ENCODE results near the gene LRRC28. TPM values are rescaled to one million over a fixed set of nuclear protein-coding genes. Genes with fewer than 3 reads are reported as not detected.

Gene LRRC28
- total RNA-seq, 2 experiments from 2014 or later: 14.0 to 16.1 TPM

DNA sequence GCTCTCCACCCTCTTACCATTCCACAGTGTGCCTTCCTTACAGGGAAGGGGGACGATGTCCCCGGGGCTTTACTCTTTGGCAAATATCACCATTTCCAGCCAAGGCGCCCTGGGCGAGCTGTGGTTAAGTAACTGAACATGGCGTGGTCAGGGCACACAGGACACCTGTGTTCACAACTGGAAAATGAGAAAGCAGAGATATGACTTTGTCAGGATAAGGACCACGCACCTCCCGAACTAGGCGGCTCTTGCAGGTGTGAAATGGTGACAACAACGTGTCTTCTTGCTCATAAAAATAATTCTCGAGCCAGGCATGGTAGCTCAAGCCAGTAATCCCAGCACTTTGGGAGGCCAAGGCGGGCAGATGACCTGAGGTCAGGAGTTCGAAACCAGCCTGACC is 154.8 kb downstream of the LRRC28 start:
- intact Hi-C loops (cut with micrococcal nuclease): no loop called here
- H3K9me3 Mint-ChIP-seq: no peaks in the 10 kb centered on the region
- TF ChIP-seq, protein P1, sequence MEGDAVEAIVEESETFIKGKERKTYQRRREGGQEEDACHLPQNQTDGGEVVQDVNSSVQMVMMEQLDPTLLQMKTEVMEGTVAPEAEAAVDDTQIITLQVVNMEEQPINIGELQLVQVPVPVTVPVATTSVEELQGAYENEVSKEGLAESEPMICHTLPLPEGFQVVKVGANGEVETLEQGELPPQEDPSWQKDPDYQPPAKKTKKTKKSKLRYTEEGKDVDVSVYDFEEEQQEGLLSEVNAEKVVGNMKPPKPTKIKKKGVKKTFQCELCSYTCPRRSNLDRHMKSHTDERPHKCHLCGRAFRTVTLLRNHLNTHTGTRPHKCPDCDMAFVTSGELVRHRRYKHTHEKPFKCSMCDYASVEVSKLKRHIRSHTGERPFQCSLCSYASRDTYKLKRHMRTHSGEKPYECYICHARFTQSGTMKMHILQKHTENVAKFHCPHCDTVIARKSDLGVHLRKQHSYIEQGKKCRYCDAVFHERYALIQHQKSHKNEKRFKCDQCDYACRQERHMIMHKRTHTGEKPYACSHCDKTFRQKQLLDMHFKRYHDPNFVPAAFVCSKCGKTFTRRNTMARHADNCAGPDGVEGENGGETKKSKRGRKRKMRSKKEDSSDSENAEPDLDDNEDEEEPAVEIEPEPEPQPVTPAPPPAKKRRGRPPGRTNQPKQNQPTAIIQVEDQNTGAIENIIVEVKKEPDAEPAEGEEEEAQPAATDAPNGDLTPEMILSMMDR (IDR thresholded peaks at IDR 0.05): no peak
- CTCF ChIA-PET: interaction anchor here (2.3 kb wide), 1 partner anchor 134 kb away, joined by 10 read pairs; no protein-coding TSS in a partner anchor
- peaks cover 4% of the 10 kb centered on the region for H3K4me1 Mint-ChIP-seq (ENCODE audit: low read depth)
- no peaks in the 10 kb centered on the region for H3K36me3 Mint-ChIP-seq (ENCODE audit: low read depth)
- no peak for ATAC-seq
- POLR2A ChIA-PET: no interaction called here
- H3K27ac Mint-ChIP-seq: no peak overlapping the region
- H3K27me3 Mint-ChIP-seq: no peaks in the 10 kb centered on the region
- no peak for DNase-seq
- no peak overlapping the region for H3K4me3 Mint-ChIP-seq

DNA sequence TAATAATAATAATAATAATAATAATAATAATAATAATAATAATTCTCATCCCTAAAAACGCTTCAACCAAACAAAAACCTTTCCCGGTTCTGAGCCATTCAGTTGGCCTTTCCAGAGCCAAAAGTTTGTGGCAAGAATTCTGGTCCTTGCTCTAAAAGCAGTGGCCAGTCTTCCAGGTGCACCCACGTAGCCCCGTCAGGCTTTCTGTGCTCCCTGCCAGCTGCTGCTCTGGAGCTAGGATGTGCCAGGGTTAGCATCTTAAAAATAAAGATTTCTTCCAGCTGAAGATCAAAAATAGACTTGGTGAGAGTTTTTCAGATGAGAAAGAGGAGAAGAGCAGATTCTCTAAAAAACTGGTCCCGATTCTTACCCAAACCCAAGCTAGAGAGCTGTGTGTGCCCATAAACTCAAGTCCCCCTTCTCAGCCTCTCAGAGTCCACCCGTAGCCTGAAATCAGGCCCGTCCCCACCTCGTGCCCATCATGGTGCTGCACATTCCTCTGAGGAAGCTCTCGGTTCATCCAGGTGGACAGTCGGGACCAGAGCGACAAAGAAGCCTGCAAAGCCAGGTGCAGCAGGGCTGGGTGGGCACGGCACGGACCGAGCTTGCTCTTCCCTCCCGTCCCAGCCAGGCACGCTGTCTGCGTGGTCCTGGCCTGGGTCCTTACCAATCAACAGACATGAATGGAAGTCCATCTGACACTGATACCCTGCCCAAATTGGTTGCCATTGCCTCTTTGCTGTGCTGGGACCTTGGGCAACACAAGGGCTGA is 155.6 kb downstream of the LRRC28 start:
- POLR2A ChIA-PET: interaction anchor here (0.6 kb wide), 1 partner anchor 290 kb away, joined by 3 read pairs; no protein-coding TSS in a partner anchor
- DNase-seq: no peak

DNA sequence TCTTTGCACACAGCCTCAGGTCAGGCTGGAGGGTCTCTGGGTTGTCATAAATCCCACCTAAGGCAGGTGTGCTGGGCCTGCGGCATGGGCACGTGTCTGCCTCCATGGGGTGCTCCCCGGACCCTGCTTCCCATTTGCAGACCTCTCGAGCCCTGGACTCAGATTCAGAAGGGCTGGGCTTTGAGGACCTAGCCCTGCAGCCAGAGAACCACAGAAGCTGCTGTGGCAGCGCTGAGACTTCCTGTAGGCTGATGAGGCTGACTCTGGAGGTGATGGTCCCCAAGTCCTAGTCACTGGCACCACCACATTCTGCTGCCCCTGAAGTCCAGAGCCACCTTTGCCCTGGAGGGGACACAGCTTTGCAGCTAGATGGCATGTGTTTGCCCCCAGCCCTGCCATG is 156.4 kb downstream of the LRRC28 start:
- Mint-ChIP-seq H3K4me3 (no peak overlapping the region), H3K9me3 (no peaks in the 10 kb centered on the region), H3K4me1 (ENCODE audit: low read depth) (peaks cover 4% of the 10 kb centered on the region), H3K27me3 (no peaks in the 10 kb centered on the region), H3K27ac (no peak overlapping the region), H3K36me3 (ENCODE audit: low read depth) (no peaks in the 10 kb centered on the region)
- TF ChIP-seq, protein P1 (IDR thresholded peaks at IDR 0.05): no peak
- intact Hi-C loops (cut with micrococcal nuclease): no loop called here
- DNase-seq: no peak
- CTCF ChIA-PET: interaction anchor here (1.5 to 4.1 kb wide), 3 partner anchors 22 to 297 kb away, joined by 3 to 24 read pairs (median 10); no protein-coding TSS in a partner anchor
- POLR2A ChIA-PET: interaction anchor here (0.6 to 1.4 kb wide), 2 partner anchors 289 to 297 kb away, joined by 3 read pairs; no protein-coding TSS in a partner anchor
- ATAC-seq: no peak

More for the DNA sequence above, 155.6 kb downstream of the LRRC28 start:
- Mint-ChIP-seq H3K9me3 (no peaks in the 10 kb centered on the region), H3K4me1 (ENCODE audit: low read depth) (peaks cover 4% of the 10 kb centered on the region), H3K36me3 (ENCODE audit: low read depth) (no peaks in the 10 kb centered on the region), H3K4me3 (no peak overlapping the region), H3K27me3 (no peaks in the 10 kb centered on the region), H3K27ac (no peak overlapping the region)
- CTCF ChIA-PET: interaction anchor here (1.5 to 2.3 kb wide), 2 partner anchors 22 to 135 kb away, joined by 3 to 10 read pairs; no protein-coding TSS in a partner anchor
- no peak for ATAC-seq
- intact Hi-C loops (cut with micrococcal nuclease): no loop called here
- TF ChIP-seq, protein P1 (IDR thresholded peaks at IDR 0.05): no peak

DNA sequence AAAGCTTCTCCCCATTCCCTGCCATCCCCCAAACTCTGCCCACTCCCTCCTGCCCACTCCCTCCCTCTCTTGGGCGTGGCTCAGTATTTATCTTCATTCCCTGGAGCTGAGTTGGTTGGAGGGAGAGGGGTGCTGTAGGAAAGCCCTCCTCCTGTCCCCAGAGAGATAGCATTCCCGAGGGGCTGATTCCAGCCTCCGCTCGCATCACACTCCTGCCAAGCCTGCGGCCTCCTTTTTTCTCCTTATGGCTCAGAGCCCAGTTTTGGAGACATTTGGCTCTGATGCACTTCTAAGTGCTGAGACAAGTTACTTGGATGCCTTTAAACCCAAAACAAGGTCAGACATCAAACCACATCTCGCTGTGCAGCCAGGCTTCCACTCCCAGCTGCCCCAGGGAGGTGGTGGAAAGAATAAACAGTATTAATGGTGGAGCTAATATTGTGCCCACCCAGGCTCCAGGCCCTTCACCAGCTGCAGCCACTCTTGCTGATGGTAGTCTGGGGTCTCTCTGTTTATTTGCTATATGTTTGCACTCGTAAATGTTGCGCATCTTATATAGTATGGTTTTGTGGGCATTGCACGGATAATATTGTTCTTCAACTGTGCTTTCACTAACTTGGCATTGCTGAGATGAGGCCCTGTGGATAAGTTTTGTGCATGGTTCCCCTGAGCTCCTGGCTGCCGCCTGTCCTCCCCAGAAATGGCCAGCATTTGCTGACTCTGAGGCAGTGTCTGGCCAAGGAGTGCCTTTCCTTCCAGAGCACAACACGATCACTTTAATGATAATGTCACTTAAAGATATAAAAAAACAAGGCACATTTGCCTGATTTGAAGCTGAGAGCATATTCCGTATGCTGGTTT is 157.2 kb downstream of the LRRC28 start:
- TF ChIP-seq, protein P1 (IDR thresholded peaks at IDR 0.05): no peak
- peaks cover 4% of the 10 kb centered on the region for H3K4me1 Mint-ChIP-seq (ENCODE audit: low read depth)
- H3K36me3 Mint-ChIP-seq (ENCODE audit: low read depth): no peaks in the 10 kb centered on the region
- H3K4me3 Mint-ChIP-seq: no peak overlapping the region
- H3K27me3 Mint-ChIP-seq: no peaks in the 10 kb centered on the region
- CTCF ChIA-PET: interaction anchor here (0.8 to 4.1 kb wide), 5 partner anchors 23 to 296 kb away, joined by 3 to 24 read pairs (median 3); no protein-coding TSS in a partner anchor
- intact Hi-C loops (cut with micrococcal nuclease): no loop called here
- H3K27ac Mint-ChIP-seq: no peak overlapping the region
- ATAC-seq (no peak), DNase-seq (no peak)
- no peaks in the 10 kb centered on the region for H3K9me3 Mint-ChIP-seq
- POLR2A ChIA-PET: interaction anchor here (1.4 kb wide), 1 partner anchor 296 kb away, joined by 3 read pairs; no protein-coding TSS in a partner anchor

Data from activated CD8-positive, alpha-beta T cell treated with anti-CD3 and anti-CD28 coated beads for 36 hours (primary cell).